Measurements from ENCODE around the gene LEUTX.

Gene LEUTX

DNA sequence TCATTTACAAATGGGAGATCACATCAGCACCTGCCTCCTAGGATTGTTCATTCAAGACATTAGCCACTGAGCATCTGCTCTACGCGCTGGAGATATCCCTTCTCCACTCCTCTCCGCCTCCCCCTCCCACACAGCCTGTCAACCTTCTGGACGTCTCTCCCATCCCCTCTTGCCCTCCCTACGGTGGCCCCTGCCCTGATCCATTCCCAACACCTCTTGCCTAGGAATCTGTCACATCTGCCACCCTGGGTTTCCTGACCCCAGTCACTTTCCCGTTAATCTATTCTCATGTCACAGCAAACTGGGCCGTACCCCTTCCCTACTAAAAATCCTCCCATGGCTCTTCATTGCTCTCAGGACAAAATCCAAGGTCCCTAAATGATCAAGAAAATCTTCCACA is 45.0 kb downstream of the LEUTX start:
- no peak for DNase-seq (ENCODE audit: low read depth in 3 of 3, low spot score in 1 of 3)

DNA sequence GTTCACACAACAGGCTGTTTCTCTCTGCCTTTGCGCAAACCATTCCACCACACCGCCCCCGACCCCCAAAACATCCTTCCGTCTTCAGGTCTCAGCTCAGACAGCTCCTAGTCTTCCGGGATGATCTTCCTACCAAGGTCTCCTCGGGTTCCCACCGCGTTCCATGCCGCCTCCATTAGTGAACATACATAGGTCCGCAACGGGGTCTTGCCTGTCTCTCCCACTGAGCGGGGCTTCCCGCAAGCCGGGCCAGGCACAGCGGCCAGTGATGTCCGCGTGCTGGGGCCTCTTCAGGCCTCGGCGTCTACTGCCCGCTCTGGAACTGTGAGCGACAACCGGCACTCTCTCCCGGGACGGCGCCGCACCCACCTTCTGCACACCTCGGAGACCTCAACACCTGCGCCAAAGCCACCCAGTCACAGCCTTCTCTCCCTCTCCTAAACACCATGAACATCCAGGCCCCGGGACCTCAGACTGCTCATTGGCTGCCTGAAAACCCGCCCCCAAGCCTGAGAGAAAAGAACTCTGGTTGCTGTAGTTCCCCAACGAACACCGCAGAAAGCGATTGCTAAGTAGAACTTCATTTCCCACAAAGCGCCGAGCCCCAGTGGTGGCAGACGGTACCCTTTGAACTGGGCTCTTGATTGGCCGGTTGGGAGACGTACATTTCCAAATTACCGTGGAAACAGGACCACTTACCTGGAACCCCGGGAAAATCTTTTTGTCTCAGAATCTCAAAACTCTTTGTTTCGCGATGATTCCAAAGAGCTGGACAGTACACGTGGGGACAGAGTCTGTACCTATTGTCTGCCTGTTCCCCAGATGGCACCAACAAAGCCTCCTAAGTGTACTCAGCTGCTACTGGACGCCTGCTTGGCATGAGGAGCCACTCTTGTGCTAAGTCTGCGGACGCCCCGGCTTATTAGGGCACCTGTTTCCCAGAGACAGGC is 45.8 kb downstream of the LEUTX start:
- peak; percentile 67 to 76 (median 73) for DNase-seq (ENCODE audit: low read depth in 3 of 3, low spot score in 1 of 3)

DNA sequence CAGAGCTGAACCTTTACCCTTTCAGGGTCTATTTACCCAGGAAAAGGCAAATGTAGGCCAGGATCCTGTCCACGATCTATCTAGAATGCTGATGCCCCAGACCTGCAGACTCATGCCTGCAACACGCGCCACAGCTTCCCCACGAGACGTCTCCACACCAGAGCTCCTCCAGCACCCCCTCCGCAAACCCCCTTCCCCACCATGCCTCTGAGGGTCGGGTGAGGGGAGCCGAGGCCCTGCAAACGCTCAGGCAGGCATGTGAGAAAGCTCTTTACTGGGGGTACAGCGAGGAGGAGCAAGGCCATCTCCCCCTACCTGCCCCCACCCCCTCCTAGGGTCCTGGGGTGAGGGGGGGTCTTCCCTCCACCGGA is 46.4 kb downstream of the LEUTX start:
- no peak for DNase-seq (ENCODE audit: low read depth in 3 of 3, low spot score in 1 of 3)

DNA sequence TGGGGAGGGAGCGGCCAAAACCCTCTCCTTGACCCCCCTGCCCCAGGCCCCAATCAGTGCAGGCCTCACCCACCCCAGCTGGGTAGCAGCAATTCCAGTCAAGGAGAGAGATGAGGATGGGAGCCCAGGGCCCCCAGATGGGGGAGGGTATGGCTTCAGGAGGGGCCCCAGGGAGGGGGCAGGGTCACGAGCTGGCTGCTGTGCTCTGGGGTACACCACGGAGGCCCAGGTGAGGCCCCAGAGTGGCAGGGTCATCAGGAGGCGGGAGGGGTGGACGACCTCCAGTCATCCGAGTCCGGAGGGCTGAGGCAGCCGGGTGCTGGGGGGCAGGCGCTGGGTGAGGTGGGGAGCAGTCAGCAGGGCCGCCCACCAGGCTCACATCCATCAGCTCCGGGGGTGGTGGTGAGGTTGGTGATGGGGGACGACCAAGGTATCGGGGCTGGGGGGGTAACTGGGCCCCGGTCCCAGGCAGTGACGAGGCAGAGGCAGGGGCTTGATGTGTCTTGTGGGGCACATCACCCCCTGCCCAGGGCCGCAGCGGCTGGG is 47.0 kb downstream of the LEUTX start:
- DNase-seq (ENCODE audit: low read depth in 3 of 3, low spot score in 1 of 3), result no peak

DNA sequence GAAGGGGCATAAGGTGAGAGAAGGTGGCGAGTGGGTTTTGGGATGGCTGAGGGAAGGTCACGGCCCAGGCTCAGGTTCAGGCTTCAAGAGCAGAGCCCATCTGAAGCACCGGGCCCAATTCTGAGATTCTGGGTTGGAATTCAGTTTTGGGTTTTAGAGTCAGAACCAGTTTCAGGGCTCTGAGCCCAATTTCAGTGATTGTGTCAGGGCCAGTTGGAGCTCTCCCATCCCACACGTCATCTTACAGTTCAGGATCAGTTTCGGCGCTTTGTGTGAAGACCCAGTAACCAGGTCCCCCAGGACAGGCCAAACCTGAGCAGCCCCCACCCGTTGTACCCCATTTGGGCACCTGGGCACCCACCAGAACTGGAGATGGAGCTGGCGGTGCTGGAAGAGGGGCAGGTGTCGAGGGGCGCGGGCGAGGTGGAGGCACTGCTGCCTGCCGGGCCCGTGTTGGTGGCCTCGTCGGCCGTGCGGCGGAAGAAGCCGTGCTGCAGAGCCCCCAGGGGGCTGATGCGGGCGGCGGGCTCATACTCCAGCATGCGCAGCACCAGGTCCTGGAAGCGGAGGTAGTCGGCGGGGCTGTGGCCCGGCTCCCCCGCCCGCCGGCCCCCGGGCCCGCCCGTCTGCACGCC is 47.8 kb downstream of the LEUTX start:
- no peak for DNase-seq (ENCODE audit: low read depth in 3 of 3, low spot score in 1 of 3)

DNA sequence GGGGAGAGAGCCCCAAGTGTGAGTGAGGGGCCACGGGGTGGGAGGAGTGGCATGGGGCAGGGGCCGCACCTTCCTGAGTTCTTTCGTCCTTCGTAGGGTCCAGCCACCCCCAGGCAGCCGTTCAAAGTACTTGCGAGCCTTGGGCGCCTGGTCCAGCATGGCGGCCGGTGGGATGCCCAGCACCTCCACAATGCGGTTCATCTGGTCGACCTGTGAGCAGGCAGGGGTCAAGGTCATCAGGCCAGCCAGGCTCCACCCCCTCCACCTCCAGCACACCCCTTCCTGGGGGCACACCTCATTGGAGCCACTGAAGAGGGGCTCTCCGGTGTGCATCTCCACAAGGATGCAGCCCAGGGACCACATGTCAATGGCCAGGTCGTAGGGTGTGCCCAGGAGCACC is 48.6 kb downstream of the LEUTX start:
- DNase-seq (ENCODE audit: low read depth in 3 of 3, low spot score in 1 of 3), result no peak

DNA sequence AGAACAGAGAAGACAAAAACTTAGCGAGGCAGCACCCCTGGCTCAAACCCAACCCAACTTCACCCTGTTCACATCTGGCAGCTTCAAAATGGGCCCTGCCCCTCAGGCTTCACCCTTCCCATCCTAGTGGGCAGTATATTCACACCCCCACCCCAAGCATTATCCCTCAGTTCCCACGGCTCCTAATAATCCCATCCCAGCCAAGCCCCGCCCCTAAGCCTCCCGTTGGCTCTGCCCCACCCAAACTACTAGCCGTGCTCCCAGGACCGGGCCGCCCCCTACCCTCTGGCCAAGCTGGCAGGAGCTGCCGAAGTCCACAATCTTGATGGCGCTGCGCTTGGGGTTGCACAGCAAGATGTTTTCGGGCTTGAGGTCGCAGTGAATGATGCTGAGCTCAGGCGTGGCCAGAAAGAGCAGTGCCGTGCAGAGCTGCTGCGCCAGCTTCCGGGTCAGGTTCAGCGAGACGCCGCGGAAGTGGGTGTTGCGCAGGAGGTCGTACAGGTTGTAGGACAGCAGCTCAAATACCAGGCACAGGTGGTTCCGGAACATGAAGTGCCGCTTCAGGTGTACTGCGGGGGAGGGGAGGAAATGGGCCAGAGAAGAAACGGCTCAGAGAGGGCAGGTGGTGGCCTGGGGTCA is 49.5 kb downstream of the LEUTX start:
- DNase-seq (ENCODE audit: low read depth in 3 of 3, low spot score in 1 of 3), result no peak

DNA sequence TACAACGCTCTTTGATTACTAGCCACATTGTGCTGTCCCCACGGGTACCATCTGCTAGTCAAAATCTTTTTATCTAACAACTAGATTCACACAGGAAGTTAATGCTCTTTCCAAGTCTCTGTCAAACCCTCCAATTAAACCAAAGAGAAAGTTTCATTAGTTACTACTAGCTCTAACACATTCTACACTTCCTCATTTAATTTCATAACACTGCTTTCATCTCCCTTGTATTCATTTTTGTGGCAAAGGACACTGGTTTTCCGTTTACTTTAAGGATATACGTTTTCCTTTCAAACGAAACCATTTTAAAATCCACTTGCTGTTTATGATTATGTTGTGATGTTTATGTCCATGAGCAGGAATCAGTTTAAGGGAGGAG is 50.0 kb downstream of the LEUTX start:
- DNase-seq (ENCODE audit: low read depth in 3 of 3, low spot score in 1 of 3), result no peak

DNA sequence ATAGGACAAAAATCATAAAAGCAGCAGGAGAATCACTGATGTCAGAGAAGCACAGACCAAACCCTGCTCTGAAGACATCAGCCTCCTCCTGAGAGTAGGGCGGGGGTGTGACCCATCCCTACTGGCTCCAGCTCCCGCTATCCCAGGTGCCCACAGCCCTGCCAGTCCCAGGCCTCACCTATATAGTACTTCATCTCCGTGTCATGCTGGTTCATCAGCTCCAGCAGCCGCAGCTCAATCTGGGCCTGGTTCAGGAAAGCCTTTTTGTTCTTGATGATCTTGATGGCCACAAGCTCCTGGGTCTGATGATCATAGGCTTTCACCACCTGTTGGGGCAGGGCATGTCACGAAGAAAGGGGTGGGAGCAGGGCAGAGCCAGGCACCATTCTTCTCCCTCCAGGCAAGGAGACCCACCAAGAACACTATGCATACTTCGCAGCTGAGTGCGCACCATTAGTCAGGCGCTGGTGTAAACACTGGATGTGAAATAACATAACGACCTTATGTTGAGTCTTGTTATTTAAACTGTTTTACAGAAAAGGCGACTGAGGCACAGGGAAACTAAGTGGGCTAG is 51.1 kb downstream of the LEUTX start:
- DNase-seq (ENCODE audit: low read depth in 3 of 3, low spot score in 1 of 3), result no peak

DNA sequence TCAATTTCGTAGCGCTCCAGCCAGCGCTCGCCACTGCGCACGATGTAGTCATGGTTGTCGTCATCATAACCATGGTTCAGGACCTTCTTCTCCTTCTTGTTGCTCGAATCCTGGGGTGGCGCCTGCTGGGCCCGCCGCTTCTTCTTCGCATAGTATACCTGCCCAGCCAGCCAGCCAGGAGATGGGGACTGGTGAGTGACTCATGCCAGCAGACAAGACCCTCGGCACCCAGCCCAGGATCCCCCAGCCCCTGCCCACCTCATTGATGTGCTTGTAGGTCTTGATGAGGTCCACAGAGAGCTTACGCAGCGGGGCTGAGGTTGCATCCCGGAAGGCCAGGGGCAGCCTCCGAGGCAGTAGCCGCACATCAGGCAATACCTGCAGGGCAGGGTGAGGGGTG is 51.8 kb downstream of the LEUTX start:
- DNase-seq (ENCODE audit: low read depth in 3 of 3, low spot score in 1 of 3), result no peak

DNA sequence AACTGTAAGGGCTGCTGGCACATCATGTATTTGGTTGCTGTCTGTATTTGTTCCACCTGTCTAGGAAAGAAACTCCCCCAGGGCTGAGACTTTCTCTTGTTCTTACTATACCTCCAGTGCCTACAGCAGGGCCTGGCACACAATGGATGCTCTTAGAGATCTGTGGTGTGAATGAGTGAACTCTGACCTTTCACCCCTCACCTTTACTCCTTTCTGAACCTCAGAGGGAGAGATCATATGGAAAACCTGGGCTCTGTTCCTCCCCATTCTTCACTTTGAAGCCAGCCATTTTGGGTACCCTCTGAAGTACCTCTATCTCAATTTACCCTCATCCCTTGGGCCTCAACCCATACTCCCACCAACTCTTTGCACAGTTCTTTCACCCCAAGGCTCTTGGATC is 52.2 kb downstream of the LEUTX start:
- no peak for DNase-seq (ENCODE audit: low read depth in 3 of 3, low spot score in 1 of 3)

DNA sequence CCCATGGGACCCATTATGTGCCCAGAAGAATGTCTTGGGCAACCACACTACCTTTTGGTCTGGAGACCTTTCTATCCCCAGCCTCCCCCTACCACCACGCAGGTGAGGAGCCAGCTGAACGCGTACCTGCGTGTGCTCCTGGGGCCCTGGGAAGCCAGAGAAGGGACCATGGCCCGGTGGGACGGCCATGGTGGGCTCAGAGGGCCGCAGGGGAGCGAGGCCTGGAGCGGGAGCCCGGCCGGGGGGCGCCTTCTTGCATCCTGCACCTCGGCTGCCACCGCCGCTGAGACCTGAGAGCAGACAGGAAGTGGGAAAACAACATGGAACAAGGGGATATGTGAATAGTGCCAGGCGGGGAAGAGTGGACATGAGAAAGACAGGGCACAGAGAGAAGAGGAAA is 53.0 kb downstream of the LEUTX start:
- no peak for DNase-seq (ENCODE audit: low read depth in 3 of 3, low spot score in 1 of 3)

DNA sequence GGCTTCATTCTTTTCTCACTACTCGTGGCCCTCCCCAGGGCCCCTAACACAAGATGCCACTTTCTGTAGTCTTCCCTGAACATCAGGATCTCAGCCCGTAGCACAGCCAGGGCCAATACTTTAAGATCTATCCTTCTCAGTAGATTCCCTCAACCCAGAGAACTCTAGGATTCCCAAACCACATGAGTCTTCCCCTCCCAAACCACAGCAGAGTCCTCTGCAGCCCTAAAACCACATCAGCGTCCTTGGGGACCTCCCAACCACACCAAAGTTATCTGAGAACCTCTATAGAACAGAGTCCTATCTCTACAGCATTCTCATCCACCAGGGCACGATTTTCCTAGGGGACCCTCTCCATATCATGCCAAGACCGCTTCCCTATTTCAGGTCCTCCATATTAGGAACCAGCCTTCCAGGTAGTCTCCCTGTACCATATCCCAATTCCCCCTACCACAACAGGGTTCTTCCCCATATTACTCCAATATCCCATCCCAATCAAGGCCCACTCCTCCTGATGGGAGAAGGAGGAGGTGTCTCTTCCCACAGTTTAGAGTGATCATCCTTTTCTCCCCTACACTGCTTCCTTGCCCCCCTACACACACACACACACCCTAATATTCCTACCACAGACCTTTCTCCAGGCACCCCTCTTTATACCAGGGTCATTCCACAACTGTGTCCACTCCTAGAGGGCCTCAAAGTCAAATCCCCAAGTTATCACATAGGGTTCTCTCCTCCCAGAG is 53.9 kb downstream of the LEUTX start:
- no peak for DNase-seq (ENCODE audit: low read depth in 3 of 3, low spot score in 1 of 3)

DNA sequence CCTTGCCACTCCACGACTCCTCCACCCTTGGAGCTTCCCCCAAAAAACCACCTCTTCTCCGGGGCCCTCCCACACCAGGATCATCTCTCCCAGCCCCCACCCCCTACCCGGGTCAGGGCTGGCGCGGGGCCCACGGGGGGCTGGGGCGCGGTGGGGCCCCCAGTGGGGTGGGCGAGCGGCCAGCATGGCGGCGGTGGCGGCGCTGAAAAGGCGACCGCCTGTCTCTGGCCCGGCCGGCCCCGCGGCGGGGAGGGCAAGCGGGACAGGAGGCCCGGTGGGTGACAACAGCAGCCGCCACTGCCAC is 54.5 kb downstream of the LEUTX start:
- DNase-seq (ENCODE audit: low read depth in 3 of 3, low spot score in 1 of 3), result no peak

DNA sequence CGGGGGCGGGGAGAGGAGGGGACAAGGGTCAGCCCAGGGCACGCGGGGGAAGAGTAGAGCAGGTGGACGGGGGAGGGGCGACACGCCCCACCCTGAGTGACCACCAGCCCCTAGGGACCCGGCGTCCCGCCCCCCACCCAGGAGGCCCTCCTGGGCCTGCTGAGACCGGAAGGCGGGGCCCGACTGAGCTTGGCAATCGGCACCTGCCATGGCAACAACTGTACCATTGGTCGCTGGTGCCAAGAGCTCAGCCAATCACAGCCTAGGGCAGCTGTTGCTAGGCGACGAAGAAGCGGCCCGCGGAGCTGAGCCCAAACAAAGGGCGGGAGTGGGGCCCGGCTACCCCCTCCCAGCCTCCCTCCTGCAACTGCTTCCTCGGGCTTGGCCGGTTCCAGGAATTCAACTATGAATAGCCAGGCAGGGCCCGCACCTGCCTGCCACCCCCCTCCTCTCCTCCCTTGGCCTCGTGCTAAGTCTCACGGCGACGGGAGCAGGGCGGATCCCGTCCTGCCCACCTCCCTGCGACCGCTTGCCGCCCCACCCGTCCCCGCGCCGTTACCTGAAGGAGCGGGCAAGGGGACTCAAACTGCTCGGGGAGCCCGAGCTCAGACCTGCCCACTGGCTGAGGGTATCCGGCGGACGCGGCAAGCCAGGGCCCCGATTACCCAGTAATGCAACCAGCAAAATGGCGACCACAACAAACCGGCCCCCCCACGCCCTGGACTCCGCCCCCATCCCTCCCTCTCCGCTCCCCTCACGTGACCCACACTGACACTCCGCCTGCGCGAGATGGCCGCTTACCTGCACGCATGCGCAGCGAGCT is 55.0 kb downstream of the LEUTX start, which contains the start of gene DYRK1B:
Gene DYRK1B, minus strand, starts transcription at position 699 of the 823 bp plus-strand sequence. CDS start 2,295 bp downstream, outside the sequence.
- peak; percentile 92 to 97 (median 96) for DNase-seq (ENCODE audit: low read depth in 3 of 3, low spot score in 1 of 3)

DNA sequence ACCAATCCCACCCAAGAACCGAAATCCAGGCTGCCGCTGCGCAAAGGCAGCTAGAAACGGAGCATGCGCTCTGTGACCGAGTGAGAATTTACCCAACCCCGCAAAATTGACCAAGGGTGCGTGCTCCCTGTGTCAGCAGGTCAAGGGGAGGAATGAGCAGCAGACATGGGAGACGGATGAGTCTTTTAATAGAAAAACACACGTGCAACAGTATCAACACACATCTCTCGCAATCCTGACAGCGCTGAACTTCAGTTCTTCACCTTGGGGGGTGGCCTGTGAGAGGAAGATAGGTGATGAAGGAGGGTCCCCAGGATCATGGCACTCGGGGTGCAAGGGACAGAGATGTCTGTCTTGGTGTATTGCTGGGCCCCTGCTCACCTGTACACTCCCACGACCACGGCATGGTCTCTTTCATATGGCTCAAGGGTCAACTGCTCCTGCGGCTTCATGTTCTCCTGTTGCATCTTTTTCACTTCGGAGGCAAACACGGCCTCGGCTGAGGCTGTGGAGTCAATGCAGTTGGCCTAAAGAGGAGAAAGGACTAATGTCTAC is 55.7 kb downstream of the LEUTX start:
- no peak for DNase-seq (ENCODE audit: low read depth in 3 of 3, low spot score in 1 of 3)
